Ascending aorta (tissue), 2 donors: Measurements from ENCODE around the gene LRP1-AS. TPM values are rescaled to one million over a fixed set of nuclear protein-coding genes. Genes with fewer than 3 reads are reported as not detected.

Source experiments
- DNase-seq, 2 donors: peaks; one replicate each; pipeline ENCODE4 v3.0.0-alpha.2; 2019; ENCODE audit warnings: low spot score in 2 of 2
- H3K27ac ChIP-seq, 2 donors: fragments of 200-600 bp; sonication (generic); one replicate each; pipeline ENCODE4 v1.5.1; 2016 to 2017; ENCODE audit warnings: mild to moderate bottlenecking in 1 of 2
- H3K27me3 ChIP-seq: fragments of 200-600 bp; sonication (generic); one replicate; pipeline ENCODE4 v1.5.1; 2017
- H3K36me3 ChIP-seq, 2 donors: fragments of 200-600 bp; sonication (generic); one replicate each; pipeline ENCODE4 v1.5.1; 2016
- H3K4me1 ChIP-seq, 2 donors: fragments of 200-600 bp; sonication (generic); one replicate each; pipeline ENCODE4 v1.5.1; 2016 to 2017; ENCODE audit warnings: mild to moderate bottlenecking in 1 of 2
- H3K4me3 ChIP-seq, 2 donors: fragments of 200-600 bp; sonication (generic); one replicate each; pipeline ENCODE4 v1.5.1; 2016 to 2017; ENCODE audit warnings: mild to moderate bottlenecking in 1 of 2
- H3K9me3 ChIP-seq, 2 donors: fragments of 200-600 bp; sonication (generic); one replicate each; pipeline ENCODE4 v1.5.1; 2016
- intact Hi-C: fragments of 100-400 bp; cut with DNase I; formaldehyde crosslinking; loops from one replicate; pipeline ENCODE4 v1.15.1; 2023
- total RNA-seq: library from RNA; depleted of rRNA; stranded (reverse); fragments of >200 nt; gene quantifications from one replicate; pipeline ENCODE4 v1.1.0, GENCODE V29; 2016
- TF ChIP-seq, protein P1 (sequence below), 3 experiments: fragments of 200-600 bp in 2 of 3; fragments of 450-650 bp in 1 of 3; sonication (generic) in 2 of 3; IDR thresholded peaks; one replicate each; pipeline ENCODE4 v1.5.1; 2016 to 2019; ENCODE audit warnings: antibody characterized with exemption in 3 of 3, mild to moderate bottlenecking in 1 of 3, moderate library complexity in 1 of 3

LRP1-AS gene
- total RNA-seq, 1 donor from 2014 or later = not detected

DNA sequence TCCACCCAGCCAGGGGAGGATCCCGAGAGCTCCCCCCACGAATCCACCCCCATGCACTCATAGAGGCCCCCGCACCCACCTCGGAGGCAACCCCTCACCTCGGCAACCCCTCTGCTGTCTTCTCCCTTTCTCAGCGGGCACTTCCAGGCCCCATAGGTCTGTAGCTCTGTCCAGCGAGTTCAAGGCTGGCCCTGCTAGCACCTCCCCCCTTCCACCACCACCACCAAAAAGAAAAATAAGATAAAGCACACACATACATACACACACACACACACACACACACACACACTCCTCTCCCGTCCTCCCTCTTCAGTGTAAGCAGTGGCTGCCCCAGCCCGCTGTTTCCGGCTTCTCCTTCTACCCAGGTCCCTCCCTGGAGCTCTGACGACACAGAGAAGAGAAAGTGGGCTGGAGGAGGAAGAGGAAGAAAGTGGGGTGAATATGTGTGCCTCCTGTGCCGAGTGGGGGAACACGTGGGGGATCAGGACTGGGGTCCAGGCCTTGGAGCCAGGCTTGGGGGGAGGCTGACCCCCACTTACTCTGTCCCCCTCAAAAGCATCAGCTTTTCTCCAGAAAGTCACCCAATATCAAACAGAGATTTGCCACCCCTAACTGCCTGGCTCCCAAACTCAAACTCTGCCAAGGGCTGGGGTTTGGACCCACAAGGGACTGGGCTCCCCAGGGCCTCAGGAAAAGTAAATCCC, 36.2 kb downstream of the LRP1-AS start, which contains the start of gene STAT6:
Gene STAT6 (minus strand): TSS at position 332 of the 704 bp plus-strand sequence. CDS start 3,084 bp downstream, outside the sequence.
- H3K4me1 ChIP-seq = peaks cover 4 to 17% of the 10 kb centered on the region in 2 donors
- peak; percentile 80 to 92 for DNase-seq
- peak within 1 kb of the TSS; percentile 96 to 98 for H3K27ac ChIP-seq
- intact Hi-C loops = loop anchor here (2.0 kb wide), 1 partner anchor 16 kb away; no protein-coding TSS in a partner anchor
- no peaks in the 10 kb centered on the region for H3K9me3 ChIP-seq
- TF ChIP-seq, protein P1, sequence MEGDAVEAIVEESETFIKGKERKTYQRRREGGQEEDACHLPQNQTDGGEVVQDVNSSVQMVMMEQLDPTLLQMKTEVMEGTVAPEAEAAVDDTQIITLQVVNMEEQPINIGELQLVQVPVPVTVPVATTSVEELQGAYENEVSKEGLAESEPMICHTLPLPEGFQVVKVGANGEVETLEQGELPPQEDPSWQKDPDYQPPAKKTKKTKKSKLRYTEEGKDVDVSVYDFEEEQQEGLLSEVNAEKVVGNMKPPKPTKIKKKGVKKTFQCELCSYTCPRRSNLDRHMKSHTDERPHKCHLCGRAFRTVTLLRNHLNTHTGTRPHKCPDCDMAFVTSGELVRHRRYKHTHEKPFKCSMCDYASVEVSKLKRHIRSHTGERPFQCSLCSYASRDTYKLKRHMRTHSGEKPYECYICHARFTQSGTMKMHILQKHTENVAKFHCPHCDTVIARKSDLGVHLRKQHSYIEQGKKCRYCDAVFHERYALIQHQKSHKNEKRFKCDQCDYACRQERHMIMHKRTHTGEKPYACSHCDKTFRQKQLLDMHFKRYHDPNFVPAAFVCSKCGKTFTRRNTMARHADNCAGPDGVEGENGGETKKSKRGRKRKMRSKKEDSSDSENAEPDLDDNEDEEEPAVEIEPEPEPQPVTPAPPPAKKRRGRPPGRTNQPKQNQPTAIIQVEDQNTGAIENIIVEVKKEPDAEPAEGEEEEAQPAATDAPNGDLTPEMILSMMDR (IDR thresholded peaks at IDR 0.05) = no peak
- peaks cover 21% of the 10 kb centered on the region in 2 donors for H3K36me3 ChIP-seq
- H3K27me3 ChIP-seq = no peaks in the 10 kb centered on the region
- H3K4me3 ChIP-seq = peak within 1 kb of the TSS; percentile 76 to 90

DNA sequence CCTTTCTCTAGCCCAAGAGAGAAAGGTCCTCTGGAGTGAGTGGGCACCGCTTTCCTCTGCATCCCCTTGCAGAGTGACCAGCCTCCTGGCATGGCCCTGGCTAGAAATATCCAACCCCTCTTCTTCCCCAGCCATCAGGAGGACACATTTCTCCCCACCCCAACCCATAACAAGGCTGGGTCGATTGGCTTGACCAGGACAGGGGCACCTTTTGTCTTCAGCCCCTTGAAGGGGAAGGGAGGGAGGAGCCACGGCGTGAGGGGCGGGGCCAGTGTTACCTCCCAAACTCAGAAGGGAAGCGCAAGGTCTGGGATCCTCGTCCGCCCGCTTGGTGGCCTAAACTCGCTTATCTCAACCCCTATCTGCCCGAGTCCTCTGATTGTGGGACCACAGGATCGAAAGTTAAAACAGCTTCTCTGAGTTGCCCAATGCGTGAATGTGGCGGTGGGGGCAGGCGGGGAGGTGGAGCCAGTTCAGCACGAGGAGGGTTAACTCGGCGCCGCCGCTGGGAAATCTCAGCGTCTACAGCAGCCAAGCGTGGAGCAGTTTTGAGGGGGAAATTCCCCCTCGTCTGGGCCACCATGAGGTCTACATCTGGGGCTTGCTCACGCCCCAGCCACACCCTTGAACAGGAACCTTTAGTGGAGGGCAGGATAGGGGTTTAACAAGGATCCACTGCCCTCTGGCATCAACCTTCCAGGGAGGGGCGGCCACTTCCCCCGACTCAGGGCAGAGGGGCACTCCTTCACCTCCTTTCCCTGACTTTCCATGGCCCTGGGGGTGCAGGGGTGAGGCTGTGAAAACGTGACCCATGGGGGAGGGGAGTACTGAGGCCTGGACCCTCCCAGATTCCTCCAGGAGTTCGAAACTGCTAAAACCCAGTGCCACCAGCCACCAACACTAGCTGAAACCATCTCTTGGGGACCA, 37.1 kb downstream of the LRP1-AS start:
- Histone ChIP-seq H3K9me3 (no peaks in the 10 kb centered on the region), H3K4me3 (peak overlapping the region; percentile 76 to 90), H3K36me3 (peaks cover 29 to 30% of the 10 kb centered on the region in 2 donors), H3K27ac (peak overlapping the region; percentile 96 to 98), H3K27me3 (no peaks in the 10 kb centered on the region), H3K4me1 (peaks cover 4 to 17% of the 10 kb centered on the region in 2 donors)
- intact Hi-C loops = loop anchor here (1.0 to 2.0 kb wide), 2 partner anchors 16 to 21 kb away; partner anchors contain the start of gene NAB2
- peak in 1 of 2 donors; percentile 83 for DNase-seq
- TF ChIP-seq, protein P1 (IDR thresholded peaks at IDR 0.05) = no peak

DNA sequence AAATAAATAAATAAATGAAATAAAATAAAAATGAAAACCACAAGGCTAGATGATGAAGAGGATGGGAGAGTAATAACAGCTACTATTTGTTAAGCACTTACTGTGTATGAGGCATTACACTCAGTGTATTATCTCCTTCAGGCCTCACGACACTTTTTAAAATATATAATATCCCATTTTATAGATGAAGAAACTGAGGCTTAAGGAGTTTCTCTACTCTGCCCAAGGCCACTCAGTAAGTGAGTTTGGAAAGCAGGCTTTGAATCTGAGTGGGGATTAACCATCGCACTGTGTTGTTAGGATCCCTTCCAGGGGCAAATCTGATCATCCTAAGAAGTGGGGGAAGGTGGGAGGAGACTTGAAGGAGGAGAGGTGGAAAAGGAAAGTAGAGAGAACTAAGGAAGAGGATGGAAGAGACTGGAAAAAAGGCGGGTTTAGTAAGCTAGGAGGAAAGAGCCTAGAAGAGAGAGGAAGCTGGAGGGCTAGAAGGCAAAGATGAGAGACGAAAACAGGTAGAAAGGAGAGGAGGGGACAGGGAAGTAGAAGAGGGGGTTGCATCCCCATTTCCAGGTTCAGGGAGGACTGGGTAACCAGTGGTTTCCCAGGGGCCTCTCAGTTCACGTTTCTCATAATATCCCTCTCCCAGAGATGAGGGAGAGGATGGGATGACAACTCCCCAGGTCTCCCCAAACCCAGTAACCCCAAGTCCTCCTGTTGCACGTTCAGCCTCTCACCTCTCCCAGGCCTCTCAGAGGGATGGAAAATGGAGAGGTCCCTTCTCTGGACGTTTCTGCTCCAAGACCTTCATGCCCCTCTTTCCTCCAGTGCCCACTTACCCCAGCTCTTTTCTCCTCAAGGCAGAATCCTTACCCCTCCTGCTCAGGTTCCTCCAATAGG, 38.0 kb downstream of the LRP1-AS start:
- Histone ChIP-seq H3K27me3 (no peaks in the 10 kb centered on the region), H3K36me3 (peaks cover 38 to 39% of the 10 kb centered on the region in 2 donors), H3K27ac (peak overlapping the region; percentile 96 to 98), H3K4me1 (peaks cover 4 to 17% of the 10 kb centered on the region in 2 donors), H3K4me3 (peak overlapping the region; percentile 76 to 90), H3K9me3 (no peaks in the 10 kb centered on the region)
- intact Hi-C loops = loop anchor here (1.0 to 2.0 kb wide), 2 partner anchors 17 to 20 kb away; partner anchors contain the start of gene NAB2
- TF ChIP-seq, protein P1 (IDR thresholded peaks at IDR 0.05) = no peak
- no peak for DNase-seq

DNA sequence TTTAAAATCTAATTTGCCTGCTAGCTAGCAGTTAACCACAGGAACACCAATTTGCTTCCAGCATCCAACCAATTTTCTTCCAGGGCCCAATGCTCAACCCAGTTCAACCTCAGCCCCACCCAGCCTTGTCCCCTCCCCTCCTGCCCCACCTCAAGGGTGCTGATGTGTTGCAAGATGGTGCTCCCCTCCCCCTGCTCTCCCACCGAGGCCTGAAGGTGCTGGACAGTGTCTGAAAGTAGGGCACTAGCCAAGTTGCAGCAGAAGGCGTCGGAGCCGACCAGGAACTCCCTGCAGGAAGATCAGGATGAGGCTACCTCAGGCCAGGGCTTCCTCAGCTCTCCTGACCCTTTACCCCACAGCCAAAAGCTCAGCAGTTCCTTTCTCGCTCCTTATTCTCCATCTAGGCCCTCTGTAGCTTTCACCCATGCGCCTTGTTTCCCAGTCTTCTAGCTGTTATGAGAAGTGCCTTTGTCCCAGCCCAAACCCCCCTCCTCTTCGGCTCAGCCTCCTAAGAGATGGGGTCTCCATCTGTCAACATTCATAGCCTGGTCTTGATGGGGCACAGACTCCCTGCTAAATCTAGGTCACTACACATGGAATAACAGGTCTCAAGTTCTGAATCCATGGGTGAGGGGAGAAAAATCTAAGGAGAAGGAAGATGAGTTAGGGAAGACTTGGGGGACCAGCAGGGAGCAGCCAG, 39.8 kb downstream of the LRP1-AS start:
- H3K27me3 ChIP-seq = no peaks in the 10 kb centered on the region
- TF ChIP-seq, protein P1 (IDR thresholded peaks at IDR 0.05) = no peak
- H3K4me3 ChIP-seq = no peak overlapping the region
- H3K27ac ChIP-seq = no peak overlapping the region
- intact Hi-C loops = no loop called here
- DNase-seq = peak in 1 of 2 donors; percentile 49
- H3K36me3 ChIP-seq = peaks cover 51 to 53% of the 10 kb centered on the region in 2 donors
- H3K4me1 ChIP-seq = peaks cover 4 to 15% of the 10 kb centered on the region in 2 donors
- no peaks in the 10 kb centered on the region for H3K9me3 ChIP-seq
